ENCODE data around the gene RASGRF2.

DNA sequence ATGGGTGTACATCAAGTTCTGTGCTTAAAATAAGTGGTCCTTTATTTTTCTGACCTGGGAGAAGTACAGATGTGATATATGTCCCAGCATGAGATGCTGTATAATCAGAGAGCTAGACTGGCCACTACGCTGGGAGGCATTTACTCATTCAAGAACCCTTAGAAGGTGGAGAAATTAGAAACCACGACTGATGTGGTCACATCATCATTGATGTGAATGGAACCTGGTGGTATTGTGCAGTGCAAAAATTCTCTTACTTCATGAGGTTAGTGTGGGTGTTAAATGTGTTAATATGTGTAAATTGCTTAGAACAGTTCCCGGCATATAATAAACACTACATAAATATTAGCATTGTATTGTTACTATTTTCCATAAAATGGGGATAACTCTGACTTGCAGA, 203.5 kb downstream of the RASGRF2 start:
- TF ChIP-seq, protein P1, sequence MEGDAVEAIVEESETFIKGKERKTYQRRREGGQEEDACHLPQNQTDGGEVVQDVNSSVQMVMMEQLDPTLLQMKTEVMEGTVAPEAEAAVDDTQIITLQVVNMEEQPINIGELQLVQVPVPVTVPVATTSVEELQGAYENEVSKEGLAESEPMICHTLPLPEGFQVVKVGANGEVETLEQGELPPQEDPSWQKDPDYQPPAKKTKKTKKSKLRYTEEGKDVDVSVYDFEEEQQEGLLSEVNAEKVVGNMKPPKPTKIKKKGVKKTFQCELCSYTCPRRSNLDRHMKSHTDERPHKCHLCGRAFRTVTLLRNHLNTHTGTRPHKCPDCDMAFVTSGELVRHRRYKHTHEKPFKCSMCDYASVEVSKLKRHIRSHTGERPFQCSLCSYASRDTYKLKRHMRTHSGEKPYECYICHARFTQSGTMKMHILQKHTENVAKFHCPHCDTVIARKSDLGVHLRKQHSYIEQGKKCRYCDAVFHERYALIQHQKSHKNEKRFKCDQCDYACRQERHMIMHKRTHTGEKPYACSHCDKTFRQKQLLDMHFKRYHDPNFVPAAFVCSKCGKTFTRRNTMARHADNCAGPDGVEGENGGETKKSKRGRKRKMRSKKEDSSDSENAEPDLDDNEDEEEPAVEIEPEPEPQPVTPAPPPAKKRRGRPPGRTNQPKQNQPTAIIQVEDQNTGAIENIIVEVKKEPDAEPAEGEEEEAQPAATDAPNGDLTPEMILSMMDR (conservative IDR thresholded peaks at IDR 0.05; ENCODE audit: low read depth, low read length): no peak
- no peak for TF ChIP-seq EZH2 (IDR thresholded peaks at IDR 0.05; ENCODE audit: low read length, unreplicated experiment)

Measured in PC-3 (cell line).